Endothelial cell of umbilical vein (primary cell): ENCODE data around the gene RPS14. TPM values are rescaled to one million over a fixed set of nuclear protein-coding genes. Genes with fewer than 3 reads are reported as not detected.

Experiments
- BruUV-seq: library from RNA; stranded (reverse); fragments of 400-500 nt; replicated peaks from 2 replicates; lab custom pipeline; 2021; lab: Mats Ljungman, UMichigan
- CTCF ChIA-PET: fragments of 300-600, 350-600 bp; sonication (Branson Sonifier 250); formaldehyde crosslinking; loops from one replicate; lab custom pipeline; 2021; ENCODE audit warnings: antibody characterized with exemption, inconsistent platforms; lab: Charles Lee
- POLR2A ChIA-PET: fragments of 300-600, 350-600 bp; sonication (Branson Sonifier 250); formaldehyde crosslinking; loops from one replicate; lab custom pipeline; 2021; ENCODE audit warnings: antibody characterized with exemption, inconsistent platforms; lab: Charles Lee
- DNase-seq: peaks from one replicate; pipeline ENCODE4 v3.0.0-alpha.2; 2011; ENCODE audit warnings: low read depth, low spot score
- FAIRE-seq: peaks from 2 replicates; lab custom pipeline; 2011; peaks lifted over from hg19 to GRCh38; lab: Jason Lieb, UNC
- H2AFZ ChIP-seq: 2 replicates; pipeline ENCODE4 v1.6.0; 2012; ENCODE audit warnings: low read depth, low read length, control low read depth, inconsistent platforms
- H3K27ac ChIP-seq: 2 replicates; pipeline ENCODE4 v1.5.1; 2011; ENCODE audit warnings: low read depth, mild to moderate bottlenecking, control low read depth, low read length, moderate library complexity; ENCODE audit not compliant: insufficient read depth
- H3K27me3 ChIP-seq, 2 experiments: 2 replicates each; pipeline versions ENCODE4 v1.6.0 to v1.6.1; 2011; ENCODE audit warnings: low read length in 2 of 2, mixed read lengths in 1 of 2; ENCODE audit not compliant: control insufficient read depth in 2 of 2, insufficient read depth in 2 of 2
- H3K36me3 ChIP-seq, 2 experiments: 2 replicates in 1 of 2; 3 replicates in 1 of 2; pipeline ENCODE4 v1.5.1; 2011; ENCODE audit warnings: low read length in 2 of 2, mild to moderate bottlenecking in 1 of 2, moderate library complexity in 1 of 2; ENCODE audit not compliant: control insufficient read depth in 2 of 2, insufficient read depth in 2 of 2; ENCODE audit errors: extremely low read depth in 1 of 2
- H3K4me1 ChIP-seq: 3 replicates; pipeline ENCODE4 v1.5.1; 2011; ENCODE audit warnings: mild to moderate bottlenecking, low read length; ENCODE audit not compliant: control insufficient read depth, insufficient read depth; ENCODE audit errors: extremely low read depth
- H3K4me2 ChIP-seq: 2 replicates; pipeline ENCODE4 v1.6.1; 2011; ENCODE audit warnings: low read length, control low read depth, mixed read lengths; ENCODE audit not compliant: insufficient read depth
- H3K4me3 ChIP-seq, 3 experiments: fragments of 200-600 bp in 1 of 3; sonication (generic), shearing (Covaris generic) in 1 of 3; replicated peaks in 1 of 3; 2 replicates each; pipeline ENCODE4 v1.5.1; 2011 to 2016; ENCODE audit warnings: control low read depth in 3 of 3, low read length in 3 of 3, mild to moderate bottlenecking in 2 of 3, inconsistent platforms in 1 of 3, low read depth in 1 of 3, moderate library complexity in 1 of 3; ENCODE audit not compliant: insufficient read depth in 1 of 3
- H3K79me2 ChIP-seq: 2 replicates; pipeline ENCODE4 v1.6.0; 2012; ENCODE audit warnings: low read length, inconsistent platforms; ENCODE audit not compliant: control insufficient read depth, insufficient read depth
- H3K9ac ChIP-seq: replicated peaks from 2 replicates; pipeline ENCODE3; 2011; ENCODE audit warnings: low read length, control low read depth; ENCODE audit not compliant: insufficient read depth; ENCODE audit errors: extremely low read depth
- H3K9me1 ChIP-seq: replicated peaks from 3 replicates; pipeline ENCODE4 v1.6.0; 2011; ENCODE audit warnings: mild to moderate bottlenecking, low read length; ENCODE audit not compliant: control insufficient read depth, insufficient read depth; ENCODE audit errors: extremely low read depth
- H3K9me3 ChIP-seq: replicated peaks from 2 replicates; pipeline ENCODE4 v1.5.1; 2012; ENCODE audit warnings: low read length, inconsistent platforms; ENCODE audit not compliant: control insufficient read depth, insufficient read depth
- H4K20me1 ChIP-seq: replicated peaks from 2 replicates; pipeline ENCODE3; 2011; ENCODE audit warnings: mild to moderate bottlenecking, low read length; ENCODE audit not compliant: control insufficient read depth, insufficient read depth; ENCODE audit errors: extremely low read depth
- EZH2 ChIP-seq: IDR thresholded peaks from 2 replicates; pipeline ENCODE4 v1.6.1; 2012; ENCODE audit warnings: borderline replicate concordance, low read depth, mild to moderate bottlenecking, moderate library complexity, low read length, inconsistent platforms; ENCODE audit not compliant: severe bottlenecking
- FOS ChIP-seq: IDR thresholded peaks from 2 replicates; pipeline ENCODE4 v1.6.1; 2011; ENCODE audit warnings: mild to moderate bottlenecking, low read length, moderate library complexity, borderline replicate concordance; ENCODE audit not compliant: insufficient read depth
- GATA2 ChIP-seq: IDR thresholded peaks from 2 replicates; pipeline ENCODE4 v1.7.0; 2011; ENCODE audit warnings: low read depth, mild to moderate bottlenecking, moderate library complexity, mixed read lengths, low read length; ENCODE audit not compliant: insufficient read length, insufficient read depth
- JUN ChIP-seq: IDR thresholded peaks from 2 replicates; pipeline ENCODE4 v1.6.1; 2011; ENCODE audit warnings: borderline replicate concordance, low read depth; ENCODE audit not compliant: insufficient read length, insufficient read depth
- MYC ChIP-seq: IDR thresholded peaks from one replicate; pipeline ENCODE4 v1.6.1; 2011; ENCODE audit warnings: mild to moderate bottlenecking, low read depth, low read length
- POLR2A ChIP-seq: IDR thresholded peaks from 2 replicates; pipeline ENCODE4 v1.6.1; 2012; ENCODE audit warnings: low read depth, mild to moderate bottlenecking, control low read depth, low read length
- POLR2AphosphoS5 ChIP-seq: IDR thresholded peaks from 2 replicates; pipeline ENCODE4 v1.6.1; 2012; ENCODE audit warnings: low read depth, mild to moderate bottlenecking, control low read depth, low read length, moderate library complexity; ENCODE audit not compliant: insufficient read depth
- dilution Hi-C: fragments of 300-500 bp; cut with MboI; formaldehyde crosslinking; loops from one replicate; pipeline ENCODE4 v1.15.0; 2019; ENCODE audit warnings: low sequenced_read_pairs; ENCODE audit not compliant: extremely low pct_ligation_motif_present
- intact Hi-C: fragments of 100-400 bp; cut with micrococcal nuclease; formaldehyde crosslinking; loops from one replicate; pipeline ENCODE4 v1.10.0; 2022
- polyA plus RNA-seq, 4 experiments: library from polyadenylated mRNA; depleted of rRNA in 3 of 4; stranded (reverse) in 3 of 4; unstranded in 1 of 4; fragments of >200 nt; gene quantifications; 2 replicates each; pipeline versions ENCODE4 v1.2.1 to v1.2.3, GENCODE V29; 2011 to 2012; ENCODE audit warnings: missing spikeins in 1 of 4
- total RNA-seq: library from RNA; stranded (reverse); gene quantifications from 2 replicates; pipeline ENCODE4 v1.2.3, GENCODE V29; 2021
- TF ChIP-seq, protein P1 (sequence below): IDR thresholded peaks from 2 replicates; pipeline ENCODE4 v1.6.1; 2011; ENCODE audit not compliant: insufficient read depth, insufficient read length
- TF ChIP-seq, protein P2 (sequence below), 2 donors: IDR thresholded peaks; 1 replicate in 1 of 2; 2 replicates in 1 of 2; pipeline ENCODE4 v1.5.1; 2011; ENCODE audit warnings: low read length in 2 of 2, mild to moderate bottlenecking in 2 of 2, moderate library complexity in 2 of 2, control low read depth in 1 of 2, inconsistent platforms in 1 of 2, low read depth in 1 of 2; ENCODE audit not compliant: insufficient read depth in 1 of 2; ENCODE audit errors: extremely low read depth in 1 of 2

The RPS14 gene
- total and polyA plus RNA-seq, 2 donors (not counting 3 experiments of a cell fraction or from before 2014, with no cell fraction given): 1,852 to 5,521 TPM

DNA sequence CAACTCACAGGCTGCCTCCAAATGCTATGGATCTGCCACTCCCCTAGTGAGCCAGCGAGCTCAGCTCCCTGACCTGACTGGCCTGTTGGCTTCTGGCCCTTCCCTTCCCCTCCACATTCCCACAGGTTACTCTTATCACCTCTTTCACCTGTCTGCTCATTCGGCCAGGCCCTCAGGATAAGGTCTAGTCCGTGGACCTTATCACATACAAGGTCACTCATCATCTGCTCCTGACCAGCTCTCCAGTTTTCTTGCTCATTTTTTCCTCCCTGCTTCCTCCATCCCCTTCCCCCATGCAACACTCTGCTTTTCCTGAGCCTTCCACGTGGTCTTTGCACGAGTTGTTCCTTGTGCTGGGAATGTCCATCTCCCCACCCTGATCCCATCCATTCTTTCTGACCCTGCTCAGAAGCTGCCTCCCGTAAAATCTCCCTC lies 32.5 kb upstream of the RPS14 start:
- DNase-seq (no peak), FAIRE-seq (no peak)
- no peak overlapping the region for H3K27ac ChIP-seq
- no peak overlapping the region for H2AFZ ChIP-seq
- ChIA-PET CTCF (interaction anchor here (0.7 to 1.1 kb wide), 3 partner anchors 21 to 42 kb away, joined by 3 read pairs; no protein-coding TSS in a partner anchor), POLR2A (no interaction called here)
- peaks cover 6% of the 10 kb centered on the region for H3K79me2 ChIP-seq
- no peak overlapping the region for H3K4me3 ChIP-seq
- dilution Hi-C loops: no loop called here
- intact Hi-C loops: no loop called here
- peaks cover 5% of the 10 kb centered on the region for H3K4me1 ChIP-seq
- no peak overlapping the region for H3K4me2 ChIP-seq
- no peaks in the 10 kb centered on the region for H3K9me3 ChIP-seq
- no peak overlapping the region for H3K9ac ChIP-seq
- H4K20me1 ChIP-seq: no peaks in the 10 kb centered on the region
- TF ChIP-seq JUN (no peak), MYC (no peak), FOS (no peak), POLR2A (no peak), GATA2 (no peak), EZH2 (no peak), POLR2AphosphoS5 (no peak)
- TF ChIP-seq, protein P1, sequence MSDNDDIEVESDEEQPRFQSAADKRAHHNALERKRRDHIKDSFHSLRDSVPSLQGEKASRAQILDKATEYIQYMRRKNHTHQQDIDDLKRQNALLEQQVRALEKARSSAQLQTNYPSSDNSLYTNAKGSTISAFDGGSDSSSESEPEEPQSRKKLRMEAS: no peak
- TF ChIP-seq, protein P2, sequence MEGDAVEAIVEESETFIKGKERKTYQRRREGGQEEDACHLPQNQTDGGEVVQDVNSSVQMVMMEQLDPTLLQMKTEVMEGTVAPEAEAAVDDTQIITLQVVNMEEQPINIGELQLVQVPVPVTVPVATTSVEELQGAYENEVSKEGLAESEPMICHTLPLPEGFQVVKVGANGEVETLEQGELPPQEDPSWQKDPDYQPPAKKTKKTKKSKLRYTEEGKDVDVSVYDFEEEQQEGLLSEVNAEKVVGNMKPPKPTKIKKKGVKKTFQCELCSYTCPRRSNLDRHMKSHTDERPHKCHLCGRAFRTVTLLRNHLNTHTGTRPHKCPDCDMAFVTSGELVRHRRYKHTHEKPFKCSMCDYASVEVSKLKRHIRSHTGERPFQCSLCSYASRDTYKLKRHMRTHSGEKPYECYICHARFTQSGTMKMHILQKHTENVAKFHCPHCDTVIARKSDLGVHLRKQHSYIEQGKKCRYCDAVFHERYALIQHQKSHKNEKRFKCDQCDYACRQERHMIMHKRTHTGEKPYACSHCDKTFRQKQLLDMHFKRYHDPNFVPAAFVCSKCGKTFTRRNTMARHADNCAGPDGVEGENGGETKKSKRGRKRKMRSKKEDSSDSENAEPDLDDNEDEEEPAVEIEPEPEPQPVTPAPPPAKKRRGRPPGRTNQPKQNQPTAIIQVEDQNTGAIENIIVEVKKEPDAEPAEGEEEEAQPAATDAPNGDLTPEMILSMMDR (IDR thresholded peaks at IDR 0.05; ENCODE audit: extremely low read depth in 1 of 2, insufficient read depth in 1 of 2, low read depth in 1 of 2, low read length in 2 of 2): no peak
- no peaks in the 10 kb centered on the region for H3K9me1 ChIP-seq
- BruUV-seq: no TSS peak
- H3K27me3 ChIP-seq: no peaks in the 10 kb centered on the region
- H3K36me3 ChIP-seq: no peaks in the 10 kb centered on the region
